ENCODE measurements around the gene NDOR1.

NDOR1 gene

GRCh38 chr9:137168904-137169856 lies 36.3 kb upstream of the NDOR1 start:
- H3K27me3 ChIP-seq (ENCODE audit: low read depth, low read length) = no peaks in the 10 kb centered on the region; the same call in none of the 2 replicates
- H3K4me3 ChIP-seq (ENCODE audit: low read length) = peak overlapping the region; percentile 70
- no peaks in the 10 kb centered on the region for H4K20me1 ChIP-seq (ENCODE audit: insufficient read depth, low read length)
- H3K4me2 ChIP-seq (ENCODE audit: low read length) = peak overlapping the region; percentile 50
- H2AFZ ChIP-seq (ENCODE audit: low read depth, low read length) = no peak overlapping the region
- TF ChIP-seq, protein P1, sequence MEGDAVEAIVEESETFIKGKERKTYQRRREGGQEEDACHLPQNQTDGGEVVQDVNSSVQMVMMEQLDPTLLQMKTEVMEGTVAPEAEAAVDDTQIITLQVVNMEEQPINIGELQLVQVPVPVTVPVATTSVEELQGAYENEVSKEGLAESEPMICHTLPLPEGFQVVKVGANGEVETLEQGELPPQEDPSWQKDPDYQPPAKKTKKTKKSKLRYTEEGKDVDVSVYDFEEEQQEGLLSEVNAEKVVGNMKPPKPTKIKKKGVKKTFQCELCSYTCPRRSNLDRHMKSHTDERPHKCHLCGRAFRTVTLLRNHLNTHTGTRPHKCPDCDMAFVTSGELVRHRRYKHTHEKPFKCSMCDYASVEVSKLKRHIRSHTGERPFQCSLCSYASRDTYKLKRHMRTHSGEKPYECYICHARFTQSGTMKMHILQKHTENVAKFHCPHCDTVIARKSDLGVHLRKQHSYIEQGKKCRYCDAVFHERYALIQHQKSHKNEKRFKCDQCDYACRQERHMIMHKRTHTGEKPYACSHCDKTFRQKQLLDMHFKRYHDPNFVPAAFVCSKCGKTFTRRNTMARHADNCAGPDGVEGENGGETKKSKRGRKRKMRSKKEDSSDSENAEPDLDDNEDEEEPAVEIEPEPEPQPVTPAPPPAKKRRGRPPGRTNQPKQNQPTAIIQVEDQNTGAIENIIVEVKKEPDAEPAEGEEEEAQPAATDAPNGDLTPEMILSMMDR (IDR thresholded peaks at IDR 0.05; ENCODE audit: low read depth, low read length) = no peak
- no peak for TF ChIP-seq EZH2phosphoT487 (IDR thresholded peaks at IDR 0.05; ENCODE audit: low read depth)
- H3K36me3 ChIP-seq (replicated peaks; ENCODE audit: low read depth, low read length) = no peaks in the 10 kb centered on the region
- H3K79me2 ChIP-seq (ENCODE audit: low read length) = no peaks in the 10 kb centered on the region
- no peak overlapping the region for H3K27ac ChIP-seq (ENCODE audit: low read length)
- peaks cover 12% of the 10 kb centered on the region for H3K4me1 ChIP-seq (ENCODE audit: low read length)
- H3K9me3 ChIP-seq (ENCODE audit: insufficient read depth, low read length) = no peaks in the 10 kb centered on the region
- H3K9ac ChIP-seq (ENCODE audit: low read length) = peak overlapping the region; percentile 20

DNA sequence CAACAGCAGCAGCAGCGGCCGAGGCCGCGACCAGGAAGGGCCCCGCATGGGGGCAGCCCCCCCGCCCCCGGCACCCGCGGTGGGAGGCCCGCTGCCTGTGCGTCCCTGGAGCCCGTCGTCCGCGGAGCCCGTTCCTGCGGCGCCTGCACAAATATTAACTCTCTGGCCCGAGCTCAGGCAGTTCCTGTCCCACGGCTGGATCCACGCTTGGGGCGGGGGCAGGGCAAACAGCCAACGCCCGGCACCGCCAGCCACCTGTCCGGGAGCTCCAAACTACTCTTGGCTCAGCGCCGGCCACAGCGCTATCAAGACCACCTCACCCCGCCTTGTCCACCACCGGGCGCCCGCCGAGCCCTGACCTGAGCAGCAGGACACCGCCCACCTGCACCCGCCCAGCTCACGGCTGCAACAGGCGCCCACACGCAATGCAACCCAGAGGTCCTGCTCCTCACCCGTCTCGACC lies 35.6 kb upstream of the NDOR1 start, which contains the start of gene LRRC26:
LRRC26 (minus strand) TSS at position 156 of the 463 bp plus-strand sequence; CDS start at position 48, 108 bp downstream.
- H3K27ac ChIP-seq (ENCODE audit: low read length) = no peak within 1 kb of the TSS
- H3K4me2 ChIP-seq (ENCODE audit: low read length) = peak within 1 kb of the TSS; percentile 50
- H3K36me3 ChIP-seq (replicated peaks; ENCODE audit: low read depth, low read length) = no peaks in the 10 kb centered on the region
- peak within 1 kb of the TSS; percentile 20 for H3K9ac ChIP-seq (ENCODE audit: low read length)
- peak within 1 kb of the TSS; percentile 70 for H3K4me3 ChIP-seq (ENCODE audit: low read length)
- H3K4me1 ChIP-seq (ENCODE audit: low read length) = peaks cover 19% of the 10 kb centered on the region
- no peak within 1 kb of the TSS for H2AFZ ChIP-seq (ENCODE audit: low read depth, low read length)
- no peaks in the 10 kb centered on the region for H3K79me2 ChIP-seq (ENCODE audit: low read length)
- H3K9me3 ChIP-seq (ENCODE audit: insufficient read depth, low read length) = no peaks in the 10 kb centered on the region
- TF ChIP-seq, protein P1 (IDR thresholded peaks at IDR 0.05; ENCODE audit: low read depth, low read length) = no peak
- no peak for TF ChIP-seq EZH2phosphoT487 (IDR thresholded peaks at IDR 0.05; ENCODE audit: low read depth)
- H3K27me3 ChIP-seq (ENCODE audit: low read depth, low read length) = no peaks in the 10 kb centered on the region; the same call in none of the 2 replicates
- no peaks in the 10 kb centered on the region for H4K20me1 ChIP-seq (ENCODE audit: insufficient read depth, low read length)

GRCh38 chr9:137170486-137171148 lies 34.9 kb upstream of the NDOR1 start:
- H2AFZ ChIP-seq (ENCODE audit: low read depth, low read length) = no peak overlapping the region
- H3K27me3 ChIP-seq (ENCODE audit: low read depth, low read length) = no peaks in the 10 kb centered on the region; the same call in none of the 2 replicates
- TF ChIP-seq EZH2phosphoT487 (IDR thresholded peaks at IDR 0.05; ENCODE audit: low read depth) = no peak
- TF ChIP-seq, protein P1 (IDR thresholded peaks at IDR 0.05; ENCODE audit: low read depth, low read length) = no peak
- peaks cover 24% of the 10 kb centered on the region for H3K4me1 ChIP-seq (ENCODE audit: low read length)
- H3K27ac ChIP-seq (ENCODE audit: low read length) = no peak overlapping the region
- H3K4me3 ChIP-seq (ENCODE audit: low read length) = no peak overlapping the region
- H3K36me3 ChIP-seq (replicated peaks; ENCODE audit: low read depth, low read length) = no peaks in the 10 kb centered on the region
- H4K20me1 ChIP-seq (ENCODE audit: insufficient read depth, low read length) = no peaks in the 10 kb centered on the region
- no peaks in the 10 kb centered on the region for H3K79me2 ChIP-seq (ENCODE audit: low read length)
- no peak overlapping the region for H3K4me2 ChIP-seq (ENCODE audit: low read length)
- no peaks in the 10 kb centered on the region for H3K9me3 ChIP-seq (ENCODE audit: insufficient read depth, low read length)
- H3K9ac ChIP-seq (ENCODE audit: low read length) = no peak overlapping the region
